GM12874 (cell line): ENCODE results near the gene SEPHS1.
A peak's percentile ranks its signal among the peaks of the same experiment; 100 is the strongest.

Source experiments
- CTCF ChIP-seq: IDR thresholded peaks from 2 replicates; pipeline ENCODE4 v1.5.1; 2011; ENCODE audit warnings: low read depth, mild to moderate bottlenecking, control low read depth, low read length, moderate library complexity; ENCODE audit not compliant: insufficient read depth

Gene SEPHS1

GRCh38 chr10:13348216-13349017 lies at the start of gene SEPHS1:
TSS of gene SEPHS1 (minus strand) at chr10:13348293. CDS start at chr10:13344950, 3,343 bp downstream.
- 0 out of 2 replicates have a peak, but pooled peaks have one; percentile 1 for TF ChIP-seq CTCF

- no peak for TF ChIP-seq CTCF
These were observed 49.0 kb upstream of the SEPHS1 start for GRCh38 chr10:13397052-13397451.

- TF ChIP-seq CTCF, result no peak
These were observed 48.3 kb upstream of the SEPHS1 start for GRCh38 chr10:13396369-13396768.

GRCh38 chr10:13395540-13395939 lies 47.4 kb upstream of the SEPHS1 start:
- no peak for TF ChIP-seq CTCF

- no peak for TF ChIP-seq CTCF
These were observed 45.5 kb upstream of the SEPHS1 start for GRCh38 chr10:13393640-13394039.

GRCh38 chr10:13392701-13393100 lies 44.6 kb upstream of the SEPHS1 start:
- no peak for TF ChIP-seq CTCF

GRCh38 chr10:13390604-13391522 lies 42.8 kb upstream of the SEPHS1 start:
- TF ChIP-seq CTCF, result no peak
